Measurements from ENCODE around the gene SLC22A15. TPM values are rescaled to one million over a fixed set of nuclear protein-coding genes. Genes with fewer than 3 reads are reported as not detected.

The SLC22A15 gene
- total RNA-seq, 1 donor from 2014 or later = 4.6 TPM

DNA sequence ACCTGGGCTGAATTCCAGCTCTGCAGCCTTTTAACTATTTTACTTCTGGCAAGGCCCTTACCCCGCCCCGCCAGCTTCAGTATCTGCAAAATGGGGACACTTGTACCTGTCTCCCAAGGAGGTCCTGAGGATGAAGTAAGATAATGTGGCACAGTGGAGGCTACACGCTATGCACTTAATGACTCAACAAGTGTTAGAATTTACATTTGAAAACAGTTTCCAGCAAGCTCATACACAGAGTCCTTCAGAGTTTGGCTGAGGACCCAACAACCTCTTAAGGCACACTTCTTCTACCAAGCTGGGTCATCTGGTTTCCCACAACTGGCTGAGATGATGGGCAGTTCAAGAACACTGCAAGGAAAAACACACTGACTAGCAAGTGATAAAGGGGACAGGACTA lies 30.2 kb upstream of the SLC22A15 start:
- no peak for DNase-seq
- Mint-ChIP-seq H3K9me3 (no peaks in the 10 kb centered on the region), H3K27ac (no peak overlapping the region), H3K27me3 (peaks cover 2% of the 10 kb centered on the region), H3K36me3 (ENCODE audit: low read depth) (no peaks in the 10 kb centered on the region), H3K4me1 (no peaks in the 10 kb centered on the region), H3K4me3 (no peak overlapping the region)
- ATAC-seq (ENCODE audit: low read depth) = no peak
- ChIA-PET CTCF (no interaction called here), POLR2A (no interaction called here)
- intact Hi-C loops (cut with micrococcal nuclease) = no loop called here
- TF ChIP-seq, protein P1, sequence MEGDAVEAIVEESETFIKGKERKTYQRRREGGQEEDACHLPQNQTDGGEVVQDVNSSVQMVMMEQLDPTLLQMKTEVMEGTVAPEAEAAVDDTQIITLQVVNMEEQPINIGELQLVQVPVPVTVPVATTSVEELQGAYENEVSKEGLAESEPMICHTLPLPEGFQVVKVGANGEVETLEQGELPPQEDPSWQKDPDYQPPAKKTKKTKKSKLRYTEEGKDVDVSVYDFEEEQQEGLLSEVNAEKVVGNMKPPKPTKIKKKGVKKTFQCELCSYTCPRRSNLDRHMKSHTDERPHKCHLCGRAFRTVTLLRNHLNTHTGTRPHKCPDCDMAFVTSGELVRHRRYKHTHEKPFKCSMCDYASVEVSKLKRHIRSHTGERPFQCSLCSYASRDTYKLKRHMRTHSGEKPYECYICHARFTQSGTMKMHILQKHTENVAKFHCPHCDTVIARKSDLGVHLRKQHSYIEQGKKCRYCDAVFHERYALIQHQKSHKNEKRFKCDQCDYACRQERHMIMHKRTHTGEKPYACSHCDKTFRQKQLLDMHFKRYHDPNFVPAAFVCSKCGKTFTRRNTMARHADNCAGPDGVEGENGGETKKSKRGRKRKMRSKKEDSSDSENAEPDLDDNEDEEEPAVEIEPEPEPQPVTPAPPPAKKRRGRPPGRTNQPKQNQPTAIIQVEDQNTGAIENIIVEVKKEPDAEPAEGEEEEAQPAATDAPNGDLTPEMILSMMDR (IDR thresholded peaks at IDR 0.05) = no peak

DNA sequence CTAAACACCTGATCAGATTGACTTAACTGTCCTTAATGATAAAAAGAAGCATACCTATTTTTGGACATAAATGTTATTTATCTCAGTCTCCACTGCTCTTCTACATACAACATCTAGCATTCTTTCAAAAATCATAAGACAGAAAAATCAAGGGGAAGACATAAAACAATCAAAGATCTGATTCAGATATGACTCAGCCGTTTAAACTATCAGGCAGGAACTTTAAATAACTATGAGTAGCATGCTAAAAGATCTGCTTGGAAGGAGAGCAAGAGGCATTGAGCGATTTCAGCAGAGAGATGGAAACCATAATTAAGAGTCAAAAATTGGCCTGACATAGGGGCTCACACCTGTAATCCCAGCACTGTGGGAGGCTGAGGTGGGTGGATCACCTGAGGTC lies 27.2 kb upstream of the SLC22A15 start:
- ChIA-PET CTCF (no interaction called here), POLR2A (no interaction called here)
- H3K36me3 Mint-ChIP-seq (ENCODE audit: low read depth) = no peaks in the 10 kb centered on the region
- H3K27ac Mint-ChIP-seq = no peak overlapping the region
- H3K4me1 Mint-ChIP-seq = peaks cover 5% of the 10 kb centered on the region
- TF ChIP-seq, protein P1 (IDR thresholded peaks at IDR 0.05) = no peak
- H3K4me3 Mint-ChIP-seq = no peak overlapping the region
- no peak for DNase-seq
- H3K9me3 Mint-ChIP-seq = no peaks in the 10 kb centered on the region
- intact Hi-C loops (cut with micrococcal nuclease) = no loop called here
- H3K27me3 Mint-ChIP-seq = peaks cover 2% of the 10 kb centered on the region
- no peak for ATAC-seq (ENCODE audit: low read depth)

DNA sequence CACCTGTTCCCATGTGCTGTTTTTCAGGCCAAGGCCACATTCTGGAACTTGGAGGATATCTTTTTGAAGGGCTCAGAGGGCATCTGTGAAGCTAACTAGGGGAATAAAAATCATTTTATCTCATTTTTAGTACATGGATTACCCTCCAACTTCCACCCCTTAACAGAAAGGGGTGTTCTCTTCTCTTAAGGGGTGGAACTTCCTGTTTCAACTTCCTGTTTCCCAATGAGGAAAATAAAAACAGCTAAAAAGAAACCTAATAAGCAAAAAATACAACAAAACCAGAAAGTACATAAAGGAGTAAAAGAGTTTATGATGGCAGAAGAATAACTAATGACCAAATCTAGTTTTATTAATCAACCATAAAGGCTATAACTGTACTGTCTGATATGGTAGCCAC lies 24.8 kb upstream of the SLC22A15 start:
- peaks cover 5% of the 10 kb centered on the region for H3K4me1 Mint-ChIP-seq
- no peak for ATAC-seq (ENCODE audit: low read depth)
- CTCF ChIA-PET = no interaction called here

DNA sequence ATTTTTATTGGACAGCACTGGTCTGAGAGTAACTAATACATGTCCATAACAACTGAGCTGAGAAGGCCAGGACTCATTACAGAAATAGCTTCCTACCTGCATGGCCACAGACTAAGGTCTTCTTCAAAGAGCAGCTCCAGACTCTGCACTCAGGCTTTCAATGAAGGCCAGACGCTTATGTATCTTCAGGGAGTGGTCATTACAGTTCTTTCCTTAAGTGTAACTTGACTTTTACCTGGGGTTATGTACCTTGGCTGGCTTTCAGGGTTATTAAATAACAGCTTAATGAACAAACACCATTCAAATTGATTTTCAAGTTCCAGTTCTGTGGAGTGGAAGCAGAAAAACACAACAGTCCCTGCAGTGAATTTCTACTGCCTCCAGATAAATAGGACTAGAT lies 23.8 kb upstream of the SLC22A15 start:
- peaks cover 15% of the 10 kb centered on the region for H3K27me3 Mint-ChIP-seq
- ATAC-seq (ENCODE audit: low read depth) (no peak), DNase-seq (no peak)
- H3K27ac Mint-ChIP-seq = no peak overlapping the region
- H3K4me1 Mint-ChIP-seq = peaks cover 5% of the 10 kb centered on the region
- no peaks in the 10 kb centered on the region for H3K9me3 Mint-ChIP-seq
- no peaks in the 10 kb centered on the region for H3K36me3 Mint-ChIP-seq (ENCODE audit: low read depth)
- CTCF ChIA-PET = no interaction called here
- H3K4me3 Mint-ChIP-seq = no peak overlapping the region
- intact Hi-C loops (cut with micrococcal nuclease) = no loop called here
- POLR2A ChIA-PET = no interaction called here
- TF ChIP-seq, protein P1 (IDR thresholded peaks at IDR 0.05) = no peak

More for the DNA sequence above, 24.8 kb upstream of the SLC22A15 start:
- Mint-ChIP-seq H3K36me3 (ENCODE audit: low read depth) (no peaks in the 10 kb centered on the region), H3K9me3 (no peaks in the 10 kb centered on the region), H3K27ac (no peak overlapping the region), H3K27me3 (peaks cover 10% of the 10 kb centered on the region), H3K4me3 (no peak overlapping the region)
- POLR2A ChIA-PET = no interaction called here
- DNase-seq = no peak
- TF ChIP-seq, protein P1 (IDR thresholded peaks at IDR 0.05) = no peak
- intact Hi-C loops (cut with micrococcal nuclease) = no loop called here

DNA sequence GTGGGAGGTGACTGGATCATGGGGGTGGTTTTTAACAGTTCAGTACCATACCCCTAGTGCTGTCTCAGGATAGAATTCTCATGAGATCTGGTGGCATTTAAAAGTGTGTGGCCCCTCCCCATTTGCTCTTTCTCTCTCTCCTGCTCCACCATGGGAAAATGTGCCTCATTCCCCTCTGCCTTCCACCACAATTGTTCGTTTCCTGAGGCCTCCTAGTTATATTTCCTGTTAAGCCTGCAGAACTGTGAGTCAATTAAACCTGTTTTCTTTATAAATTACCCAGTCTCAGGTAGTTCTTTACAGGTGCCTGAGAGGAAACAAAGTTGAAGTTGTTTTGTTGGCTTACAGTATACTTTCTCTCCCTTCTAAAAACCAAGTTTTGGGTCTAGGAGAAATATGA lies 23.1 kb upstream of the SLC22A15 start:
- ChIA-PET CTCF (no interaction called here), POLR2A (no interaction called here)
- intact Hi-C loops (cut with micrococcal nuclease) = no loop called here
- no peak overlapping the region for H3K4me3 Mint-ChIP-seq
- H3K36me3 Mint-ChIP-seq (ENCODE audit: low read depth) = no peaks in the 10 kb centered on the region
- H3K27ac Mint-ChIP-seq = no peak overlapping the region
- TF ChIP-seq, protein P1 (IDR thresholded peaks at IDR 0.05) = no peak
- ATAC-seq (ENCODE audit: low read depth) = no peak
- no peaks in the 10 kb centered on the region for H3K9me3 Mint-ChIP-seq
- DNase-seq = no peak
- peaks cover 14% of the 10 kb centered on the region for H3K27me3 Mint-ChIP-seq
- peaks cover 5% of the 10 kb centered on the region for H3K4me1 Mint-ChIP-seq

All from activated B cell treated with CpG ODN at 0.5 μM for 24 hours (primary cell).